OCI-LY1 (cell line): ENCODE results near the gene NDUFB11.

Experiments
- CTCF ChIP-seq: fragments of 200-600 bp; sonication (generic), shearing (Covaris generic); IDR thresholded peaks from 2 replicates; pipeline ENCODE4 v1.5.1; 2017; ENCODE audit warnings: mild to moderate bottlenecking, antibody characterized with exemption, low read length, moderate library complexity, mixed read lengths
- EZH2 ChIP-seq: fragments of 200-600 bp; sonication (generic), shearing (Covaris generic); IDR thresholded peaks from 2 replicates; pipeline ENCODE4 v1.8.0; 2017; ENCODE audit warnings: borderline replicate concordance, mixed run types, mild to moderate bottlenecking, antibody characterized with exemption, low read length, moderate library complexity, mixed read lengths

- TF ChIP-seq CTCF (no peak), EZH2 (no peak)
Observed at GRCh38 chrX:47097018-47097417, 47.5 kb downstream of the NDUFB11 start.
